Upper lobe of right lung (tissue), 1 donor: ENCODE measurements around the gene FAM24B. TPM values are rescaled to one million over a fixed set of nuclear protein-coding genes. Genes with fewer than 3 reads are reported as not detected.

ENCODE experiments used
- ATAC-seq: fragments of 200-7000 bp; cut with Tn5 transposase; one replicate; pipeline ENCODE4 v1.9.1; 2020; ENCODE audit warnings: mild to moderate bottlenecking, moderate library complexity
- DNase-seq: peaks from one replicate; pipeline ENCODE4 v3.0.0-alpha.2; 2020
- H3K27ac ChIP-seq: fragments of 200-600 bp; one replicate; pipeline ENCODE4 v1.8.0; 2022
- H3K27me3 ChIP-seq: fragments of 200-600 bp; one replicate; pipeline ENCODE4 v1.8.0; 2022; ENCODE audit warnings: mild to moderate bottlenecking
- H3K36me3 ChIP-seq: fragments of 200-600 bp; one replicate; pipeline ENCODE4 v1.8.0; 2022
- H3K4me1 ChIP-seq: fragments of 200-600 bp; one replicate; pipeline ENCODE4 v1.8.0; 2022
- H3K4me3 ChIP-seq: fragments of 200-600 bp; one replicate; pipeline ENCODE4 v1.8.0; 2022; ENCODE audit warnings: mild to moderate bottlenecking
- H3K9me3 ChIP-seq: fragments of 200-600 bp; one replicate; pipeline ENCODE4 v1.8.0; 2022
- CTCF ChIP-seq: fragments of 200-600 bp; IDR thresholded peaks from one replicate; pipeline ENCODE4 v1.8.0; 2022; ENCODE audit warnings: antibody characterized with exemption
- intact Hi-C: fragments of 100-400 bp; cut with DNase I; formaldehyde crosslinking; loops from one replicate; pipeline ENCODE4 v1.11.0; 2022
- total RNA-seq: library from RNA; stranded (reverse); fragmentation: NEBNext Ultra II Directional; extraction: Animal tissue kit (Norgen Biotek cat#: 25700); gene quantifications from one replicate; pipeline ENCODE4 v1.2.1, GENCODE V29; 2021
- donor health status: DM: no; HTN: yes; CAD: no; lungs with severe emphysema.

Gene FAM24B
- total RNA-seq, 1 donor from 2014 or later, result 3.6 TPM

GRCh38 chr10:122839505-122839904 is 39.9 kb downstream of the FAM24B start:
- TF ChIP-seq CTCF, result no peak
- Histone ChIP-seq H3K27ac (no peak overlapping the region), H3K4me3 (no peak overlapping the region), H3K4me1 (no peaks in the 10 kb centered on the region), H3K36me3 (no peaks in the 10 kb centered on the region), H3K9me3 (no peaks in the 10 kb centered on the region), H3K27me3 (no peaks in the 10 kb centered on the region)
- DNase-seq (no peak), ATAC-seq (no peak)
- intact Hi-C loops, result no loop called here

- no peak for TF ChIP-seq CTCF
- Histone ChIP-seq H3K27me3 (no peaks in the 10 kb centered on the region), H3K4me3 (no peak overlapping the region), H3K27ac (no peak overlapping the region), H3K4me1 (no peaks in the 10 kb centered on the region), H3K9me3 (no peaks in the 10 kb centered on the region), H3K36me3 (no peaks in the 10 kb centered on the region)
- no peak for ATAC-seq
- intact Hi-C loops, result no loop called here
- no peak for DNase-seq
Measured at GRCh38 chr10:122838880-122839279, 40.5 kb downstream of the FAM24B start.

GRCh38 chr10:122835908-122836307 is 43.5 kb downstream of the FAM24B start:
- no peak overlapping the region for H3K4me3 ChIP-seq
- no peaks in the 10 kb centered on the region for H3K9me3 ChIP-seq
- intact Hi-C loops, result no loop called here
- H3K27ac ChIP-seq, result no peak overlapping the region
- DNase-seq (no peak), ATAC-seq (no peak)
- no peaks in the 10 kb centered on the region for H3K27me3 ChIP-seq
- TF ChIP-seq CTCF, result no peak
- no peaks in the 10 kb centered on the region for H3K4me1 ChIP-seq
- H3K36me3 ChIP-seq, result no peaks in the 10 kb centered on the region

GRCh38 chr10:122830965-122831353 is 48.4 kb downstream of the FAM24B start:
- no peaks in the 10 kb centered on the region for H3K36me3 ChIP-seq
- ATAC-seq (no peak), DNase-seq (no peak)
- TF ChIP-seq CTCF, result no peak
- no peaks in the 10 kb centered on the region for H3K4me1 ChIP-seq
- H3K4me3 ChIP-seq, result no peak overlapping the region
- no peak overlapping the region for H3K27ac ChIP-seq
- intact Hi-C loops, result no loop called here
- no peaks in the 10 kb centered on the region for H3K27me3 ChIP-seq
- H3K9me3 ChIP-seq, result no peaks in the 10 kb centered on the region

- intact Hi-C loops, result no loop called here
- no peak for DNase-seq
- TF ChIP-seq CTCF, result no peak
- ATAC-seq, result no peak
- H3K27ac ChIP-seq, result no peak overlapping the region
- no peaks in the 10 kb centered on the region for H3K4me1 ChIP-seq
- no peaks in the 10 kb centered on the region for H3K27me3 ChIP-seq
- H3K9me3 ChIP-seq, result no peaks in the 10 kb centered on the region
- H3K36me3 ChIP-seq, result no peaks in the 10 kb centered on the region
- no peak overlapping the region for H3K4me3 ChIP-seq
Measured at GRCh38 chr10:122830273-122830964, 49.0 kb downstream of the FAM24B start.

GRCh38 chr10:122829454-122829853 is 49.9 kb downstream of the FAM24B start:
- Histone ChIP-seq H3K4me3 (no peak overlapping the region), H3K9me3 (no peaks in the 10 kb centered on the region), H3K36me3 (no peaks in the 10 kb centered on the region), H3K27ac (no peak overlapping the region), H3K4me1 (no peaks in the 10 kb centered on the region), H3K27me3 (no peaks in the 10 kb centered on the region)
- intact Hi-C loops, result no loop called here
- TF ChIP-seq CTCF, result no peak
- DNase-seq, result no peak
- ATAC-seq, result no peak
